MM.1S (cell line): ENCODE results near the gene FAM83F.

Experiments used
- DNase-seq: peaks from one replicate; pipeline ENCODE4 v3.0.0-alpha.2; 2015
- H2AFZ ChIP-seq: fragments of 300-600 bp; sonication (generic); 2 replicates; pipeline ENCODE4 v1.6.0; 2016; ENCODE audit warnings: antibody characterized with exemption, low read length
- H3F3A ChIP-seq: fragments of 300-600 bp; sonication (generic); 2 replicates; pipeline ENCODE4 v1.6.1; 2016; ENCODE audit warnings: mild to moderate bottlenecking, antibody characterized with exemption, low read length, moderate library complexity, mixed read lengths; ENCODE audit not compliant: insufficient read depth
- H3K27ac ChIP-seq: fragments of 300-600 bp; sonication (generic); 2 replicates; pipeline ENCODE4 v1.5.1; 2016; ENCODE audit warnings: mild to moderate bottlenecking, low read length
- H3K27me3 ChIP-seq: fragments of 300-600 bp; sonication (generic); replicated peaks from 2 replicates; pipeline ENCODE4 v1.6.0; 2016; ENCODE audit warnings: low read length; ENCODE audit not compliant: insufficient read depth
- H3K36me3 ChIP-seq: fragments of 300-600 bp; sonication (generic); replicated peaks from 2 replicates; pipeline ENCODE4 v1.6.1; 2016; ENCODE audit warnings: mild to moderate bottlenecking, low read length, mixed read lengths; ENCODE audit not compliant: insufficient read depth
- H3K4me1 ChIP-seq: fragments of 300-600 bp; sonication (generic); 2 replicates; pipeline ENCODE4 v1.6.1; 2016; ENCODE audit warnings: low read length, mixed read lengths
- H3K4me2 ChIP-seq: fragments of 300-600 bp; sonication (generic); 2 replicates; pipeline ENCODE4 v1.6.0; 2016; ENCODE audit warnings: low read depth, low read length
- H3K4me3 ChIP-seq: fragments of 300-600 bp; sonication (generic); 2 replicates; pipeline ENCODE4 v1.5.1; 2016; ENCODE audit warnings: low read length, mixed read lengths
- H3K79me2 ChIP-seq: fragments of 300-600 bp; sonication (generic); 2 replicates; pipeline ENCODE4 v1.6.1; 2016; ENCODE audit warnings: mixed run types, low read length, mixed read lengths
- H3K9ac ChIP-seq: fragments of 300-600 bp; sonication (generic); 2 replicates; pipeline ENCODE4 v1.6.1; 2016; ENCODE audit warnings: low read length, mixed read lengths
- H3K9me2 ChIP-seq: fragments of 300-600 bp; sonication (generic); replicated peaks from 2 replicates; pipeline ENCODE4 v1.6.1; 2016; ENCODE audit warnings: mild to moderate bottlenecking, low read length, mixed read lengths; ENCODE audit not compliant: insufficient read depth
- H3K9me3 ChIP-seq: fragments of 300-600 bp; sonication (generic); replicated peaks from 2 replicates; pipeline ENCODE4 v1.6.1; 2016; ENCODE audit warnings: mild to moderate bottlenecking, low read length, mixed read lengths; ENCODE audit not compliant: insufficient read depth
- H4K20me1 ChIP-seq: fragments of 300-600 bp; sonication (generic); 2 replicates; pipeline ENCODE4 v1.6.1; 2016; ENCODE audit warnings: mild to moderate bottlenecking, low read length, moderate library complexity, mixed read lengths; ENCODE audit not compliant: insufficient read depth
- EZH2 ChIP-seq: fragments of 300-600 bp; sonication (generic); optimal IDR thresholded peaks from 2 replicates; pipeline ENCODE3; 2017; ENCODE audit warnings: low read depth, mild to moderate bottlenecking, antibody characterized with exemption, low read length, mixed read lengths
- EZH2phosphoT487 ChIP-seq: fragments of 300-600 bp; sonication (generic); IDR thresholded peaks from 2 replicates; pipeline ENCODE4 v1.6.1; 2018; ENCODE audit warnings: antibody characterized with exemption, low read length
- TF ChIP-seq, protein P1 (sequence below): fragments of 300-600 bp; sonication (generic); IDR thresholded peaks from 2 replicates; pipeline ENCODE4 v1.5.1; 2016; ENCODE audit warnings: antibody characterized with exemption, low read length, mixed read lengths

Gene FAM83F

DNA sequence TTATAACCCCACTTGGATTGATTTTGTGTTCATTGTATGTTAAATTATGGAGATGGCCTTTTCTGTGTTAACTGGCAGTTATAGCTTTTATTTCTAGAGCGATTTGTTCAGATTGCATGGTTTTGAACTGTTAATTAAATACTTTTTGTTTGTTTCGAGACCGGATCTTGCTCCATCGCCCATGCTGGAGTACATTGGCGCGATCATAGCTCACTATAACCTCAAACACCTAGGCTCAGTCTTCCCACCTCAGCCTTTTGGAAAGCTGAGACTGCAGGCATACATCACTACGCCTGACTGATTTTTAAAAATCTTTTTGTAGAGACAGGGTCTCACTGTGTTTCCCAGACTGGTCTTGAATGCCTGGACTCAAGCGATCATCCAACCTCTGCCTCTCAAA lies 77.0 kb downstream of the FAM83F start:
- Histone ChIP-seq H3K36me3 (no peaks in the 10 kb centered on the region), H3K4me2 (no peak overlapping the region), H3K9me2 (no peaks in the 10 kb centered on the region), H4K20me1 (no peaks in the 10 kb centered on the region), H3K4me3 (no peak overlapping the region), H3K79me2 (peaks cover 30% of the 10 kb centered on the region), H3K27me3 (no peaks in the 10 kb centered on the region), H3K4me1 (no peaks in the 10 kb centered on the region), H3K9ac (no peak overlapping the region), H3K9me3 (no peaks in the 10 kb centered on the region), H3K27ac (no peak overlapping the region), H2AFZ (no peak overlapping the region), H3F3A (no peaks in the 10 kb centered on the region)
- DNase-seq: no peak
- TF ChIP-seq, protein P1, sequence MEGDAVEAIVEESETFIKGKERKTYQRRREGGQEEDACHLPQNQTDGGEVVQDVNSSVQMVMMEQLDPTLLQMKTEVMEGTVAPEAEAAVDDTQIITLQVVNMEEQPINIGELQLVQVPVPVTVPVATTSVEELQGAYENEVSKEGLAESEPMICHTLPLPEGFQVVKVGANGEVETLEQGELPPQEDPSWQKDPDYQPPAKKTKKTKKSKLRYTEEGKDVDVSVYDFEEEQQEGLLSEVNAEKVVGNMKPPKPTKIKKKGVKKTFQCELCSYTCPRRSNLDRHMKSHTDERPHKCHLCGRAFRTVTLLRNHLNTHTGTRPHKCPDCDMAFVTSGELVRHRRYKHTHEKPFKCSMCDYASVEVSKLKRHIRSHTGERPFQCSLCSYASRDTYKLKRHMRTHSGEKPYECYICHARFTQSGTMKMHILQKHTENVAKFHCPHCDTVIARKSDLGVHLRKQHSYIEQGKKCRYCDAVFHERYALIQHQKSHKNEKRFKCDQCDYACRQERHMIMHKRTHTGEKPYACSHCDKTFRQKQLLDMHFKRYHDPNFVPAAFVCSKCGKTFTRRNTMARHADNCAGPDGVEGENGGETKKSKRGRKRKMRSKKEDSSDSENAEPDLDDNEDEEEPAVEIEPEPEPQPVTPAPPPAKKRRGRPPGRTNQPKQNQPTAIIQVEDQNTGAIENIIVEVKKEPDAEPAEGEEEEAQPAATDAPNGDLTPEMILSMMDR: no peak
- TF ChIP-seq EZH2 (no peak), EZH2phosphoT487 (no peak)

DNA sequence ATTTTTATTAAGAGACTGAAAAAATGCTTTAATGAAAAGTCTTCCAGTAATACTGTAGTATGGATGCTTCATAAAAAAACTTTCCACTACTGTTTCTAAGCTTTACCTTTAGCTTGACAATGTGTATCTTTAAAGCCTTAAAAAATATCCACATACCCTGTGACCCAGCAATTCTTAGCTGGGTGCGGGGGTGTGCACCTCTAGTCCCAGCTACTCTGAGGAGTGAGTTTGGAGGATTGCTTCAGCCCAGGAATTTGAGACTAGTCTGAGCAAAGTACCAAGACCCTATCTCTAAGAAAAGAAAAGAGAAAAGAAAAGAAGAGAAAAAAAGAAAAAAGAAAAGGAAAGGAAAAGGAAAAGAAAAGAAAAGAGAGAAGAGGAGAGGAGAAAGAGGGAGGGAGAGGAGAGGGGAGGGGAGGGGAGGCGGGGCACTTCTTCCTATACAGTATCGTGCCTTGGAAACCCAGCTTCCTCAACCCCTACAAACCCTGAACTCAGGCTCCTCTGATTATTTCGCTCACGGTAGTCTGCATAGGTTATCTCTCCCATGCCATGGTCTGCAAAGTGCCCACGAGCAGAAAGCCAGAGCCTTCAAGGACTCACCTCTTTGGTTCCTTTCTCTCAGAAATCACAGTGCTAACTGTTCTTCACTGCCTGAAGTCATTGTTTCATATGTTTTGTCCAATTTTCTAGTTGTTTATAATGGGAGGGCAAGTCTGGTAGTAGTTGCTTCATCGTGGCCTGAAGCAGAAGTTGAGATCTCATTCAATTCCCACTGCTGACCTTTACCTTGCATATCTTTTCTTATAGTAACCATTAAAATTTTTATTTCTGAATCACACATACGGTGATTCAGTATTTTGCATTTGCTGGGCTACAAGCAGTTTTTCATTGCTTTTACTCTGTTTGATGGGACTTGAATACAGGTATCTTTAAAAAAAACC lies 82.2 kb downstream of the FAM83F start:
- H3K27me3 ChIP-seq: no peaks in the 10 kb centered on the region
- no peaks in the 10 kb centered on the region for H3F3A ChIP-seq
- H3K79me2 ChIP-seq: peaks cover 20% of the 10 kb centered on the region
- H3K4me2 ChIP-seq: no peak overlapping the region
- no peak for DNase-seq
- no peaks in the 10 kb centered on the region for H3K9me3 ChIP-seq
- H3K27ac ChIP-seq: no peak overlapping the region
- no peaks in the 10 kb centered on the region for H3K4me1 ChIP-seq
- TF ChIP-seq EZH2: no peak
- no peak for TF ChIP-seq EZH2phosphoT487
- TF ChIP-seq, protein P1: no peak
- H4K20me1 ChIP-seq: no peaks in the 10 kb centered on the region
- no peaks in the 10 kb centered on the region for H3K9me2 ChIP-seq
- no peak overlapping the region for H3K9ac ChIP-seq
- no peak overlapping the region for H3K4me3 ChIP-seq
- no peaks in the 10 kb centered on the region for H3K36me3 ChIP-seq
- H2AFZ ChIP-seq: no peak overlapping the region

DNA sequence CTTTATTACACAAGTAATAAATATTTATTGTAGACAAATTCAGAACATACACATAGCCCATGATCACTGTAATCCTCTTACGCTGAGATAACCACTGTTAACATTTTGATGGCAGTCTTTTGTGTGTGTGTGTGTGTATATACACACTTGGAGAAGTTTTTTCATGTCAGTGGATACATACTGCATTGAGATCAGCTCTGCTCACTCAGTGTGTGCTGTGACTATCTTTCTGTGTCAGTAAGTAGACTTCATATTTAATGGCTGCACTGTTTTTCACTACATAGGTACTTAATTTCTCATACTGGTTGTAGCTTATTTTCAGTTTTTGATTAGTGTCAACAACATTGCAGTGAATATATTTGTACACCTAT lies 82.9 kb downstream of the FAM83F start:
- peaks cover 15% of the 10 kb centered on the region; the same call in 1 of the 2 replicates for H3K79me2 ChIP-seq
- H3K27ac ChIP-seq: no peak overlapping the region
- H3K4me2 ChIP-seq: no peak overlapping the region

More for the DNA sequence above, 82.9 kb downstream of the FAM83F start:
- Histone ChIP-seq H4K20me1 (no peaks in the 10 kb centered on the region), H3K4me3 (no peak overlapping the region), H3K4me1 (no peaks in the 10 kb centered on the region), H3K9me3 (no peaks in the 10 kb centered on the region), H3K27me3 (no peaks in the 10 kb centered on the region), H3F3A (no peaks in the 10 kb centered on the region), H3K9ac (no peak overlapping the region), H3K36me3 (no peaks in the 10 kb centered on the region), H3K9me2 (no peaks in the 10 kb centered on the region), H2AFZ (no peak overlapping the region)
- TF ChIP-seq, protein P1: no peak
- TF ChIP-seq EZH2phosphoT487: no peak
- no peak for TF ChIP-seq EZH2
- DNase-seq: no peak
